Osteocyte (in vitro differentiated cells): ENCODE results near the gene ARL15. TPM values are rescaled to one million over a fixed set of nuclear protein-coding genes. Genes with fewer than 3 reads are reported as not detected.

Experiments used
- DNase-seq: peaks from one replicate; pipeline ENCODE4 v3.0.0; 2021; ENCODE audit warnings: mixed read lengths; ENCODE audit not compliant: unreplicated experiment; ENCODE audit errors: extremely low spot score
- H3K27ac Mint-ChIP-seq: one replicate; pipeline ENCODE4 v1.8.0; 2021; ENCODE audit warnings: mild to moderate bottlenecking, mixed read lengths; ENCODE audit not compliant: unreplicated experiment
- H3K27me3 Mint-ChIP-seq: one replicate; pipeline ENCODE4 v1.8.0; 2021; ENCODE audit warnings: mixed read lengths; ENCODE audit not compliant: unreplicated experiment
- H3K36me3 Mint-ChIP-seq: one replicate; pipeline ENCODE4 v1.8.0; 2021; ENCODE audit warnings: mixed read lengths; ENCODE audit not compliant: unreplicated experiment
- H3K4me1 Mint-ChIP-seq: one replicate; pipeline ENCODE4 v1.8.0; 2021; ENCODE audit warnings: mixed read lengths; ENCODE audit not compliant: unreplicated experiment
- H3K4me3 Mint-ChIP-seq: one replicate; pipeline ENCODE4 v1.8.0; 2021; ENCODE audit warnings: mild to moderate bottlenecking, moderate library complexity, mixed read lengths; ENCODE audit not compliant: unreplicated experiment
- H3K9me3 Mint-ChIP-seq: one replicate; pipeline ENCODE4 v1.8.0; 2021; ENCODE audit warnings: mixed read lengths; ENCODE audit not compliant: unreplicated experiment
- total RNA-seq: library from RNA; stranded (reverse); gene quantifications from 2 replicates; pipeline ENCODE4 v1.2.1, GENCODE V29; 2021
- TF ChIP-seq, protein P1 (sequence below): fragments of 200-600 bp; sonication (generic); IDR thresholded peaks from 2 replicates; pipeline ENCODE4 v1.5.0; 2021; ENCODE audit warnings: antibody characterized with exemption, mild to moderate bottlenecking, moderate library complexity

The ARL15 gene
- total RNA-seq, 1 donor from 2014 or later = 16.6 TPM

DNA sequence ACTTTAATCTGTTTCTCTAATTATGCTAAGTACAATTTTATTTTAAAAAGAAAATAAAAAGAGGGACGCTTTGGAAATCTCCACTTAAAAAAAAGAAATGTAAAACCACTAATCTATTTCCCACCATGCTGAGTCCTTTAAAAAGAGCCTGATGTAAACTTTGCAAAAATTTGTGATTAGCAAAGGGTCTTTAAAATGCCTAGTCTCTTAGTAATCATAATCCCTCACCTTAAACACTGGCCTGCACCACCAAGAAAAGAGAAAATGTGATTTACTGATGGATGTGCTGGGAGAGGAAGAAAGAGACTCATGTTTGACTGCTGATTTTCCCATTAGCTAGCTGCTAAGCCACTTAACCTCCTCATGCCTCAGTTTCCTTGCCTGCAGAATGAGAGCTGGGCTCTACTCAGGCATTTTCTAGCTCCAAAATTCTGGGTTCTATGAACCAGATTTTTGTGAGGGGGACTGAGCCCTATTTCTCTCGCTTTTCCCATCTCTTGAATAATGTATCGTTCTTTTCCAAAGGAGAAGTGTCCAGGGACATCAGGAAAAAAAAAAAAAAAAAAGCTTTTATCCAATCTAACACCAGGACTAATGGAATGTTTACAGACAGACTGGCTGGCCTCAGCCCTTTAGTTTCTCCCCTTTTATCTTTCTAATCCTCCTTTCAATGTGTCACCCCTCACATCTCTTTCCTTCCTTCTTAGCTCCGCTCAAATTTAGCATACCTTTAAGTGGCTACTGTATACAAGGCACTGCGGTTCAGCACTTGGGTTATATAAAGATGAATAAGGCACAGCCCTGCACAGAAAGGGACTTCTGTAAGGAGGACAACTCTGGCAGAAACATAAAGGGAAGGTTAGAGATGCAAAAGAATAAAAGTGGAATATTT is 312.4 kb downstream of the ARL15 start:
- TF ChIP-seq, protein P1, sequence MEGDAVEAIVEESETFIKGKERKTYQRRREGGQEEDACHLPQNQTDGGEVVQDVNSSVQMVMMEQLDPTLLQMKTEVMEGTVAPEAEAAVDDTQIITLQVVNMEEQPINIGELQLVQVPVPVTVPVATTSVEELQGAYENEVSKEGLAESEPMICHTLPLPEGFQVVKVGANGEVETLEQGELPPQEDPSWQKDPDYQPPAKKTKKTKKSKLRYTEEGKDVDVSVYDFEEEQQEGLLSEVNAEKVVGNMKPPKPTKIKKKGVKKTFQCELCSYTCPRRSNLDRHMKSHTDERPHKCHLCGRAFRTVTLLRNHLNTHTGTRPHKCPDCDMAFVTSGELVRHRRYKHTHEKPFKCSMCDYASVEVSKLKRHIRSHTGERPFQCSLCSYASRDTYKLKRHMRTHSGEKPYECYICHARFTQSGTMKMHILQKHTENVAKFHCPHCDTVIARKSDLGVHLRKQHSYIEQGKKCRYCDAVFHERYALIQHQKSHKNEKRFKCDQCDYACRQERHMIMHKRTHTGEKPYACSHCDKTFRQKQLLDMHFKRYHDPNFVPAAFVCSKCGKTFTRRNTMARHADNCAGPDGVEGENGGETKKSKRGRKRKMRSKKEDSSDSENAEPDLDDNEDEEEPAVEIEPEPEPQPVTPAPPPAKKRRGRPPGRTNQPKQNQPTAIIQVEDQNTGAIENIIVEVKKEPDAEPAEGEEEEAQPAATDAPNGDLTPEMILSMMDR = no peak
- Mint-ChIP-seq H3K27ac (no peak overlapping the region), H3K36me3 (peaks cover 6% of the 10 kb centered on the region), H3K9me3 (peaks cover 5% of the 10 kb centered on the region), H3K4me3 (no peak overlapping the region), H3K4me1 (peaks cover 12% of the 10 kb centered on the region), H3K27me3 (no peaks in the 10 kb centered on the region)
- no peak for DNase-seq

DNA sequence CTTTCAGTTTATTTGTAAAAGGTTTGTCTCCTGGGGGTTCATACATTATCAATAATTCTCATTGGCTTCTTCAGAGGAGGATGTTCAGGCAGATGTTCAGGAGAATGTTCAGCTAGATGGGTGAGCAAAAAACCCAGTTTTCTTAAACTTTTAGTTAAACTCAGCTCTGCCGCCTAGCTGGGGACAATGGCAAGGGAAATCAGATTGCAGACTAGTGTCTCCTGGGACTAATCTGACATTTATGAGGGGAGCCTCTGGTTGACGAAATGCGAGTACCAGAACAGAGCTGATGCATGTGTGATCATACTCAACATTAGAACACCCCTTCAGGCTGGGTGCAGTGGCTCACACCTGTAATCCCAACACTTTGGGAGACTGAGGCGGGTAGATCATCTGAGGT is 314.4 kb downstream of the ARL15 start:
- H3K36me3 Mint-ChIP-seq = peaks cover 6% of the 10 kb centered on the region
- H3K9me3 Mint-ChIP-seq = no peaks in the 10 kb centered on the region
- H3K4me3 Mint-ChIP-seq = no peak overlapping the region
- H3K27ac Mint-ChIP-seq = peak overlapping the region; percentile 39
- no peaks in the 10 kb centered on the region for H3K27me3 Mint-ChIP-seq
- DNase-seq = no peak
- H3K4me1 Mint-ChIP-seq = peaks cover 12% of the 10 kb centered on the region
- TF ChIP-seq, protein P1 = no peak

DNA sequence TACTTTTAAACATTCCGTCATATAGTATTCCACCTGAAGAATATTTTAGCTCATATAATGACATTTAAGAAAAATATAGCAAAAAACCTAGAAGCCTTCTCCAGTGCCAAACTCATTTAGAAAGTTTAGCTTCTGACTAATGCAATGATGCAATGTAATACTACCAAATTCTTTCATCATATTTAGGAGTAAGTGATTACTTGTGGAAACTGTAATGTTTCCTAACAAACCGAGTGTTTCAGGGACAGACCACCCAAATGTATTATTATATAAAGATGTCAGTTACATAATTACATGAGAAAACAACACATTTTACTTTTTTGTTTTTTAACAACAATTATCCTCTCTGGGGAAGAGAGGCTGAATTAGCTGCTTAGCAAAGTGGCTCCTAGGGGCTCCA is 316.2 kb downstream of the ARL15 start:
- Mint-ChIP-seq H3K36me3 (peaks cover 7% of the 10 kb centered on the region), H3K27ac (no peak overlapping the region), H3K4me1 (peaks cover 12% of the 10 kb centered on the region), H3K4me3 (no peak overlapping the region), H3K27me3 (no peaks in the 10 kb centered on the region), H3K9me3 (no peaks in the 10 kb centered on the region)
- TF ChIP-seq, protein P1 = no peak
- no peak for DNase-seq

DNA sequence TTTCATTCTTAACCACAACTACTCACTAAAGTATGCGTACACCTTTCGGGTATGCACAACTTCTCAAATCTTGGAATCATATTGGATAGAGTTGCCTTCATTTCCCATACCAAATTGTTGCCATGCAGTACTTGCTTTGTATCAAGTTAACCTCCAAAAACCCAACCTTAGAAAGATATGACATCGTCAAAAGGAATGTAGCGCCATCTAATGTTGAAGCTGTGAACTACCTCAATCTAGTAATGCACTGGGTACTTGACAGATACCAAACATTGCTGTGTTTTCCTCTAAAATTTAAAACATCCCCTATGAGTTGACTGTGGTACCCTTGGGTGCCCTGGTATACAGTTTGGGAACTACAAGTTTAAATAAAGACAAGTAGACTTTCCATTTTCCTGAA is 318.4 kb downstream of the ARL15 start:
- TF ChIP-seq, protein P1 = peak; percentile 29
- H3K9me3 Mint-ChIP-seq = no peaks in the 10 kb centered on the region
- no peak for DNase-seq
- peaks cover 1% of the 10 kb centered on the region for H3K36me3 Mint-ChIP-seq
- H3K27me3 Mint-ChIP-seq = no peaks in the 10 kb centered on the region
- no peak overlapping the region for H3K4me3 Mint-ChIP-seq
- H3K4me1 Mint-ChIP-seq = peaks cover 12% of the 10 kb centered on the region
- no peak overlapping the region for H3K27ac Mint-ChIP-seq

DNA sequence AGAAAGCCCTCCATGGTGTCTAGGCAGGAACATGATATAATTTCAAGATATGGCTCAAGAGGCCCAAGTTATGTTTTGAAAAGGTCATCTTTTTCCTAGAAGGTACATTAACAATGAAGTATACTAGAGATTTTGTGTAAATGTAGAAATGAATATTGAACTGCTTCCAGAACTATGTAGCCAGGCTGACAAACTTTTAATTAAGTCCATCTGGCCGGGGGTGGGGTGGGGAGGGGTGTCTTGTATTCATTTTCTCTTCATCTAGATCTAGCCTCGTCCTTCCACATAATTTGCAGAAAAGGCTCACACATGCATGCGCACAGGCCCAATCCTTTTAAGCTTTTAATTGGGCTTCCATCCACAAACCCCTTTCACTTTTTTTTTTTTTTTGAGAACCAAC is 323.3 kb downstream of the ARL15 start:
- Mint-ChIP-seq H3K4me3 (no peak overlapping the region), H3K9me3 (no peaks in the 10 kb centered on the region), H3K36me3 (peaks cover 3% of the 10 kb centered on the region), H3K4me1 (no peaks in the 10 kb centered on the region), H3K27ac (no peak overlapping the region), H3K27me3 (no peaks in the 10 kb centered on the region)
- TF ChIP-seq, protein P1 = no peak
- DNase-seq = no peak
